HT1080 (cell line): Measurements from ENCODE around the gene LHX2. TPM values are rescaled to one million over a fixed set of nuclear protein-coding genes. Genes with fewer than 3 reads are reported as not detected.

Source experiments
- DNase-seq: peaks from one replicate; pipeline ENCODE4 v3.0.0-alpha.2; 2015; ENCODE audit warnings: low read depth
- total RNA-seq: library from RNA; depleted of rRNA; stranded (reverse); fragments of >200 nt; shearing (Covaris generic); gene quantifications from 2 replicates; pipeline ENCODE4 v1.2.3, GENCODE V29; 2014

The LHX2 gene
- total RNA-seq, 1 experiment from 2014 or later: not detected

- DNase-seq: no peak
Observed at GRCh38 chr9:124012368-124013301, 1.1 kb downstream of the LHX2 start.

DNA sequence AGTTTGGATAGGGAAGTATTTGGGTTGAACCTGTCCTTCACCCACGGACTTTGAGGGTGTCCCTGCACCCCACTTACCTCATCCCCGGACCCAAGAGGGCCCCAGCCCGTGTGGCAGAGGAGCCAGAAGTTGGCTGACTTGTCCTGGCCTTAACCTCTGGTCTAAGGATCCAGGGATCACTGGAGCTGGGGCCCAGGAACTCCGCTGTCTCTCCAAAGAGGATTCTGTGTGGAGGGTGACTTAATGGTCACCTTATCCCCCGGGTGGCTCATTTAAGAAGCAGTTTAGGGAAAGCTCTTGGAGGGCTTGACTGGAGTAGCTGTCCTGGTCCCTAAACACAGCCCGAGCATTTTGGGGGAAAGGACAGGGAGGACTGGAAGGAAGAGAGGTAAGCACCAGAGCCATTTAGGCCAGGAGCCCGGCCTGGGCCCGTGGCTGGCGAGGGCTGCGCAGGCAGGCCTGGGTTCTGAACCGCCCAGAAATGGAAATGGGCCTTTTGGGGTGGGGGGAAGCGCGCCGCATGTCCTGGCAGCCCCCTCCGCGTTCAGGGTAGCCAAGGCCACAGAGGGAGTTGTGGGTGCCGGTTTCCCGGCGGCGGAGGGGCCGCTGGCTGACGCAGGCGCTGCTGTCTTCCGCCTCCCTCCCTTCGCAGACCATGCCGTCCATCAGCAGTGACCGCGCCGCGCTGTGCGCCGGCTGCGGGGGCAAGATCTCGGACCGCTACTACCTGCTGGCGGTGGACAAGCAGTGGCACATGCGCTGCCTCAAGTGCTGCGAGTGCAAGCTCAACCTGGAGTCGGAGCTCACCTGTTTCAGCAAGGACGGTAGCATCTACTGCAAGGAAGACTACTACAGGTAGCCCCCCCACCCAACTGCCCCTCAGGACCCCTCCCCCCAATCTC is 2.0 kb downstream of the LHX2 start:
- no peak for DNase-seq

GRCh38 chr9:124014211-124014955 is 2.8 kb downstream of the LHX2 start:
- DNase-seq: no peak

DNA sequence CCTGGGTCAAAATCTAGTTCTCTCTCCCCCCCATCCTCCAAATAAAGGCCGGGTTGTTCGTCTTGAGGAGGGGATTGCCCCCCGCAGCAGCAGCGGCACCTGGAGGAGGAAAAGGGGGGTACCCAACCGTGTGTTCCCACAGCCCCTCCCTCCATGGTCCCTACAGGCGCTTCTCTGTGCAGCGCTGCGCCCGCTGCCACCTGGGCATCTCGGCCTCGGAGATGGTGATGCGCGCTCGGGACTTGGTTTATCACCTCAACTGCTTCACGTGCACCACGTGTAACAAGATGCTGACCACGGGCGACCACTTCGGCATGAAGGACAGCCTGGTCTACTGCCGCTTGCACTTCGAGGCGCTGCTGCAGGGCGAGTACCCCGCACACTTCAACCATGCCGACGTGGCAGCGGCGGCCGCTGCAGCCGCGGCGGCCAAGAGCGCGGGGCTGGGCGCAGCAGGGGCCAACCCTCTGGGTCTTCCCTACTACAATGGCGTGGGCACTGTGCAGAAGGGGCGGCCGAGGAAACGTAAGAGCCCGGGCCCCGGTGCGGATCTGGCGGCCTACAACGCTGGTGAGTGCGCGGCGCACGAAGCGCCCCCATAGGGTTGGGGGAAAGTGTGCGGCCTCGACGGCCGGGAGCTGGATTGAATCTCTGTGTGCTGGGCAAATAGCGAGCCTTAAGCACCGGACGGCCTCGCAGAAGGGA is 3.5 kb downstream of the LHX2 start:
- DNase-seq: no peak

- no peak for DNase-seq
Observed at GRCh38 chr9:124015661-124016131, 4.1 kb downstream of the LHX2 start.

DNA sequence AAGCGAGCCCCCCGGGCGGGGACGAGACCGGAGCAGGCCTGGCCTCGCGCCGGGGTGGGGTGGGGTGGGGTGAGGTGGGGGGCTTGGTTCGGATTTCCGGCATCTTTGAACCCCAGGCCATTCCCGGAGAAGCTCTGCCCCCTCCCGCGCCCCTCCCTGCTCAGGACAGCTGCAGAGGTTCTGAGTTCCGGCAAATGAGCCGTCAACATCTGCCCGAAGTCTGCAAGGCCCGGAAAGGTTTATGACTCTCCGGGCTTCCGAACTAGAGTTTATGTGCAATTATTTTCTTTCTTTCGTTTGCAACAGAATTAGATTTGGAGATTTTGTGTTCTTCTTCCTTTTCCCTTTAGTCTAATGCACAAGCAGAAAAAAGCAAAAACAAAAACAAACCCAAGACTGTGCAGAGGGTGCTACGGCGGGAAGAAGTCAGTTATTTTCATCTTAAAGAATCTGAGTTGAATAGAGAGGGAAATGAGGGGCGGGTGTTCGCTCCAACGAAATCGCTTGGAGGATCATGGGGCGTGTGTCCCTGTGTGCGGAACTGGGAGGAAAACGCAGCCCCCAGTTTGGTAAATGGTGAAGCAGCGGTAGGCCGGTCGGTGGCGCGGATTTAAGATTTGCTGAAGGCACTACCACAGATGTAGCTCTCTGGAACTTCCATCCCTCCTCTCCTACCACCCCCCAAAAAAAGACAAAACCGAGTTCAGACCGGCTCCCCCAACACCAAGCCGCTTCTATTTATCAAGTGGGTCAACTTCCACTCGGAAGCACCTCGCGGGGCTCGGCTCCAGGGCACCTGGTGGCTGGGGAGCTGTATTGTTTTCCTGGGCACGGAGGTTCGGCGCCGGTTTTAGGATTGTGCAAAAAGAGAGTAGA is 4.8 kb downstream of the LHX2 start:
- DNase-seq: no peak

- DNase-seq: no peak
Observed at GRCh38 chr9:124017051-124017928, 5.7 kb downstream of the LHX2 start.

- DNase-seq: no peak
Observed at GRCh38 chr9:124017929-124018729, 6.6 kb downstream of the LHX2 start.

GRCh38 chr9:124018730-124019697 is 7.4 kb downstream of the LHX2 start:
- no peak for DNase-seq

GRCh38 chr9:124019771-124020519 is 8.4 kb downstream of the LHX2 start:
- no peak for DNase-seq

- no peak for DNase-seq
Observed at GRCh38 chr9:124020520-124021384, 9.2 kb downstream of the LHX2 start.

DNA sequence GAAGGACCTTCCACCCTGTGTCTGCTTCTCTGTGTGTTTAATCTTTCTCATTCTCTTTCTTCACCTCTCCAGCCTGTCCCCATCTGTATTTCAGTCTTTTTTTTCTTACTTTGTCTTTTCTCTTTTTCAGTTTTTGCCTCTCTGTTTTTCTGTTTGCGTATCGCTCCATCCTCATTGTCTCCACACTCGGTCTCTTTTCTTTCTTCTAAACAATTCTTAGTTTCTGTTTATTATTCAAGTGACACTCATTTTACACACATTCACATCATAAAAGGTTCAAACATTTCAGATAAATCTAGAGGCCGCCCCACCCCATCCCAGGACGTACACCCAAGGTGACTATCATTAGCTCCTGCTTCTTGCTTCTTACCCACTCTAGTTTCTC is 9.8 kb downstream of the LHX2 start:
- DNase-seq: no peak

DNA sequence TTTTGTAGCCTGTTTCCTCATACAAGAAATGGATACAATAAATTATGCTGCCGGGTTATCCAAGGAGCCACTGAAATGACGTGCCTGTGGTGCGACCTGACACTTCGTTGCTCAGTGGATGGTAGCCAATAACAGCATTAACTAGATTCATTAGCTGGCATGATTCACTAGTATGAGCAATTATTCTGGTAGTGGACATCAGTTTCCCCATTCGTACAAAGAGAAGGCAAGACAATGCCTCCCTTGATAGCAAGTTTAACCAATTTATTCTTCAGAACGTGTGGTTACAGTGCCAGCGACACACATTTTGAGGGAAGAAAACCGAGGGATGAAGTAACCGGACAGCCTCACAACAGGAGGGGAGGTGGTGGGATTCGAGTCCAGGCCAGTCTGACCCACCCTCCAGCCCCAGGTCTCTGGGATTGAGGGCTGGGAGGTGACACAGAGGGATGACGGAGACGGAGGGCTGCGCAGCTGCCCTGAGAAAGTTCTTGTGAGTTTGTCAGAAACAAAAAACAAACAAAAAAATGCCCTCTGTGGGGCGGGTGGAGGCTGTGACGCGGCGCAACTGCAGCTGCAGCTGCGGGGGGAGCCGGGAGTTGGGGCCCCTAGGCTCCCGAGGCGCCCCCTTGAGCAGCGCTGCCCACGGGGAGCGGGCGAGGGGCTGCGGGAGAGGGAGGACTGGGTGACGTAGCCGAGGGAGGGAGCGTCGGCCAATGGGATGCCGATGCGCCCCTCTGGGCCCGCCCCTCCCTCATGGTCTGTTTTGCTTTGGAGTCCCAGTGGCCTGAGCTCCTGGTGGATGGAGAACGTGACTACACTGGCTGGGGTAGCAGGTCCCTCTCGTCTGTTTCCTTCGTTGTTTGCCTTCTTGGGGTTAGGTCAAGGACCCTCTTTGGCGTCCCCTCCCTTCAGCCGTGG is 10.9 kb downstream of the LHX2 start:
- DNase-seq: no peak

- DNase-seq: no peak
Observed at GRCh38 chr9:124024107-124024506, 12.5 kb downstream of the LHX2 start.
